ENCODE measurements around the gene RHOT1. TPM values are rescaled to one million over a fixed set of nuclear protein-coding genes. Genes with fewer than 3 reads are reported as not detected.

RHOT1 gene
- 27.6 and 28.0 TPM in 2 replicates for total RNA-seq

GRCh38 chr17:32142038-32142856 is at the start of gene RHOT1:
Gene RHOT1 (plus strand): TSS chr17:32142502. CDS start chr17:32142693, 191 bp downstream.

GRCh38 chr17:32265192-32265923 is 123.1 kb downstream of the RHOT1 start, which contains the start of gene RHBDL3:
Gene RHBDL3 (plus strand): TSS chr17:32265832. CDS start chr17:32266190, 358 bp downstream.

Other genes starting within 250 kb of the RHOT1 start
- gene UTP6, start 240.8 kb upstream of the RHOT1 start, total RNA-seq = 18.6 and 28.8 TPM in 2 replicates
- gene SUZ12, start 205.5 kb upstream of the RHOT1 start, total RNA-seq = 19.2 and 23.0 TPM in 2 replicates
- 7.3 and 8.8 TPM in 2 replicates for gene LRRC37B, start 135.1 kb upstream of the RHOT1 start, total RNA-seq
- under 0.01 TPM in 2 replicates for gene RHBDL3, start 123.3 kb downstream of the RHOT1 start, total RNA-seq
- 23.5 and 23.8 TPM in 2 replicates for gene C17orf75, start 199.7 kb downstream of the RHOT1 start, total RNA-seq
- gene ZNF207, start 207.7 kb downstream of the RHOT1 start, total RNA-seq = 67.6 and 89.1 TPM in 2 replicates